HG02642 (cell line): ENCODE measurements around the gene CSGALNACT2.
"Not testable (repeated sequence)": the region's sequence is repeated elsewhere in the genome, so short reads cannot be mapped to it uniquely, and the experiment has no call there.

Experiments
- ATAC-seq: cut with Tn5 transposase; IDR thresholded peaks from one replicate; pipeline ENCODE4 v1.9.1; 2021; ENCODE audit warnings: mild to moderate bottlenecking; ENCODE audit not compliant: unreplicated experiment, poor library complexity

The CSGALNACT2 gene

GRCh38 chr10:43136995-43137716 lies 1.1 kb upstream of the CSGALNACT2 start:
- no peak for ATAC-seq

- ATAC-seq: peak; percentile 17
These were observed 576 bp upstream of the CSGALNACT2 start for GRCh38 chr10:43137717-43138020.

GRCh38 chr10:43138757-43139241 lies 554 bp downstream of the CSGALNACT2 start:
- peak; percentile 33 for ATAC-seq

GRCh38 chr10:43141421-43141820 lies 3.2 kb downstream of the CSGALNACT2 start:
- ATAC-seq: no peak

- ATAC-seq: no peak
These were observed 7.1 kb downstream of the CSGALNACT2 start for GRCh38 chr10:43145311-43145710.

GRCh38 chr10:43145936-43146335 lies 7.7 kb downstream of the CSGALNACT2 start:
- not testable (repeated sequence) for ATAC-seq

- ATAC-seq: no peak
These were observed 13.1 kb downstream of the CSGALNACT2 start for GRCh38 chr10:43151371-43151770.

GRCh38 chr10:43153901-43154300 lies 15.7 kb downstream of the CSGALNACT2 start:
- ATAC-seq: no peak

GRCh38 chr10:43155221-43155620 lies 17.0 kb downstream of the CSGALNACT2 start:
- no peak for ATAC-seq

- ATAC-seq: no peak
These were observed 17.5 kb downstream of the CSGALNACT2 start for GRCh38 chr10:43155741-43156140.

GRCh38 chr10:43156590-43157341 lies 18.5 kb downstream of the CSGALNACT2 start:
- no peak for ATAC-seq

GRCh38 chr10:43158636-43159035 lies 20.4 kb downstream of the CSGALNACT2 start:
- ATAC-seq: no peak

- ATAC-seq: peak; percentile 62
These were observed 22.0 kb downstream of the CSGALNACT2 start for GRCh38 chr10:43160046-43160920.

GRCh38 chr10:43160921-43161255 lies 22.6 kb downstream of the CSGALNACT2 start:
- ATAC-seq: peak; percentile 86

GRCh38 chr10:43162604-43163003 lies 24.4 kb downstream of the CSGALNACT2 start:
- ATAC-seq: no peak

- no peak for ATAC-seq
These were observed 28.1 kb downstream of the CSGALNACT2 start for GRCh38 chr10:43166207-43166879.

- peak; percentile 82 for ATAC-seq
These were observed 28.7 kb downstream of the CSGALNACT2 start for GRCh38 chr10:43166880-43167497.

GRCh38 chr10:43167498-43167889 lies 29.2 kb downstream of the CSGALNACT2 start:
- no peak for ATAC-seq

- ATAC-seq: no peak
These were observed 32.2 kb downstream of the CSGALNACT2 start for GRCh38 chr10:43170491-43170890.

GRCh38 chr10:43172645-43173044 lies 34.4 kb downstream of the CSGALNACT2 start:
- no peak for ATAC-seq
